ENCODE measurements around the gene GRHPR.
"Not testable (repeated sequence)": the region's sequence is repeated elsewhere in the genome, so short reads cannot be mapped to it uniquely, and the experiment has no call there.

Gene GRHPR

DNA sequence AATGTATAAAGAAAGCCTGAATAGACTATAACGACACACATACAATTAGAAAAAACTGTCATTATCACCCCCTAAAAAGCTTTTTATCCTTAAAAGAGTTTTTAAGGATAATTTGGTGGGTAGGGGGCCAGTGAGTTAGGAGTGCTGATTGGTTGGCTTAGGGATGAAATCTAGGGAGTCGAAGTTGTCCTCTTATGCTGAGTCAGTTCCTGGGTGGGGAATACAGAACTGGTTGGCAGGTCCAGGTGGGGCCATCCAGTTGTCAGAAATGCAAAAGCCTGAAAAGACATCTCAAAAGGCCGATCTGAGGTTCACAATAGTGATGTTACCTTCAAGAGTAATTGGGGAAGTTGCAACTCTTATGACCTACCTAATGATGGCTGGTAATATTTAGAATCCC is 29.1 kb downstream of the GRHPR start:
- DNase-seq: no peak

DNA sequence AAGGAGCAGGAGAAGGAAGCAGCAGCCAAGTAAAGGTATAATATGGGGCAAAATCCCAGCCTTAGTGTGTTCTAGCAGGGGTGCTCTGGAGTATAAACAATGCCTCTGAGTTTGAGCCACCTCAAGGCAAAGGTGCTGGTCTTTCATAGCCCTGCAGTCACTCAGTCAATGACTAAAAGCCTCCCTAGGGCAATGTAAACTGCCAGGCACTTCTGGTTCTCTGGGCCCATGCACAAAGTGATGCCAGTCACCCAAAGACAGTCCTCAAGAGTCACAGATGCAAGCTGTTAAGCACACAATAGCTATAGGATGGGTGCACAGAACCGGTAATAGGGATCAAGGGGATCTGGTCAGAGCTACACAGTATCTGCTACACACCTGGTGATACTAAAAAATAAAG is 30.1 kb downstream of the GRHPR start:
- DNase-seq: no peak

DNA sequence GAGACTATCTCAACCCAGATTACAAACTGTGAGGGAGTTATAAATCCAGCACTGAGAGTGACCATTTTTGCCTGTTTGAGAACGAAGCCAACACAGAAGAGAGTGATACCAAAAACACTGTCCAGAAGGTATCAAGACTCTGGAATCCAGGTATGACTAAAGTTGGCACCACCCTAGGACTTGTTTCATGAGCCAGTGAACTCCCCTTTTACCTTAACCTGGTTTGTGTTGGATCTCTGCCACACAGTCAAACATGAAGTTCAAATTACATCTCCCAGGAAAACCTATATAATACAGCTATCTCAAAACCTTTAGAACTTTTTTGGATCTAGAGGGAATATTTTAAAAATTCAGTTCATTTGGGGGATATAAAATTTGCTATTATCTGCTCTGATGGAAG is 31.3 kb downstream of the GRHPR start:
- DNase-seq: no peak

DNA sequence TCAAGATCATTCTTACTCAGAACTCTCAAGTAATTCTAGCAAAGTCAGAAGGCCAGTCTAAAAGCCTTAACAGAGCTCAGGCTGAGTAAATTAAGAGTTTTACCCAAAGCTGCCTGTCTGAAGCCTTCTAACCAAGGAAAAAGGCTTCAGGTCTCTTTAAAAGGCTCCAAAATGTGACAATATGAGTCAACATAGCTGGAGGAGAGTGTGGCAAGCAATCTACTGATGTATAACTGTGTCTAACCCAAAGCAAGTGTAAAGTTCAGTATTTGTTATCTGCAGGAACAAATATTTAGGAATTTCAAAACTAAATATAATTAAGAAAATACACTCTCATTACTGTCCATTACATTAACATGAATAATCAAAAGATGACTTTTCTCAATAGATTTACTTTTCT is 31.7 kb downstream of the GRHPR start:
- no peak for DNase-seq

DNA sequence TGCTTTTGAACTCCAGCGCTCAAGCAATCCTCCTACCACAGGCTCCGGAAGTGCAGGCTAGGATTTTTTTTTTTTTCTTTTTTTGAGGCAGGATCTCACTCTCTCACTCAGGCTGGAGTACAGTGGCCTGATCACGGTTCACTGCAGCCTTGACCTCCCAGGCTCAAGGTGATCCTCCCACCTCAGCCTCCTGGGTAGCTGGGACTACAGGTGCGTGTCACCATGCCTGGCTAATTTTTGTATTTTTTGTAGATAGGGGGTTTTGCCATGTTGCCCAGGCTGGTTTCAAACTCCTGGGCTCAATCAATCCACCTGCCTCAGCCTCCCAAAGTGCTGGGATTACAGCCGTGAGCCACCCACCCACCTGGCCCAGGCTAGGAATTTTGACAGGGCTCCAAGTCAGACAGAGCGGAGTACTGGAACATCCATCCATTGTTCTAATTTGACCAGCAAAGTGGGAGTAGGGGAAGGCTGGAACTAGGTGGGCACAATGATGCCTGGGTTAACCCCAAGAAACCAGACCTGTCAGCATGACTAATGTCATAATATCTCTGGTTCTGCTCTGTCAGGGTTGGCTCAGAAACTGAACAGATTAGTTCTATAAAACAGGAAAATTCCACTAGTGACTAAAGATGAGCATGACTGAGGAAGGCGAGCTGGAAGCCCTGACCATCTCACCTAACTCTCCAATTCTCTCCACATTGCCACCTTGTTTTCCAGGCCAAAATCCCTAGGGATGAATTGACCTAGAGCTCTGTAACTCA is 33.6 kb downstream of the GRHPR start:
- no peak for DNase-seq

DNA sequence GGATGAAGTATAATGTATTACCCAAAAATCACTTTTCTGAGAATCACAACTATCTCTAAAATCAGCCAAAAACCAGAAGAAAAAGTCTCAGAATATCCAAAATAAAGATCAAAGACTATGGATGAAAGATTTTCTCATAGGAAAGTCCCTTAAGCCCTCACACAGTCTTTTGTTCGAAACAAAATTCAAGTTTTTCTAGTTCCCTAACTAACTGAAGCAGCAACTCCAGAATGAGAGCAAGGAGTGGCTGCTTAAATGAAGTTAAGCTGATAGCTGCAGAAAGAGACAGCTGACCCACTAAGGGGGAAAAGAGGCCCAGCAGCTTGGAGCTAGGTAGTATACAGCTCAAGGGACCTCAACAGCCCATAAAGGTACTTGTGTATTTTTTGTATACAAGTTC is 34.3 kb downstream of the GRHPR start:
- DNase-seq: no peak

- no peak for DNase-seq
Measured at GRCh38 chr9:37464006-37464405, 41.5 kb downstream of the GRHPR start.

DNA sequence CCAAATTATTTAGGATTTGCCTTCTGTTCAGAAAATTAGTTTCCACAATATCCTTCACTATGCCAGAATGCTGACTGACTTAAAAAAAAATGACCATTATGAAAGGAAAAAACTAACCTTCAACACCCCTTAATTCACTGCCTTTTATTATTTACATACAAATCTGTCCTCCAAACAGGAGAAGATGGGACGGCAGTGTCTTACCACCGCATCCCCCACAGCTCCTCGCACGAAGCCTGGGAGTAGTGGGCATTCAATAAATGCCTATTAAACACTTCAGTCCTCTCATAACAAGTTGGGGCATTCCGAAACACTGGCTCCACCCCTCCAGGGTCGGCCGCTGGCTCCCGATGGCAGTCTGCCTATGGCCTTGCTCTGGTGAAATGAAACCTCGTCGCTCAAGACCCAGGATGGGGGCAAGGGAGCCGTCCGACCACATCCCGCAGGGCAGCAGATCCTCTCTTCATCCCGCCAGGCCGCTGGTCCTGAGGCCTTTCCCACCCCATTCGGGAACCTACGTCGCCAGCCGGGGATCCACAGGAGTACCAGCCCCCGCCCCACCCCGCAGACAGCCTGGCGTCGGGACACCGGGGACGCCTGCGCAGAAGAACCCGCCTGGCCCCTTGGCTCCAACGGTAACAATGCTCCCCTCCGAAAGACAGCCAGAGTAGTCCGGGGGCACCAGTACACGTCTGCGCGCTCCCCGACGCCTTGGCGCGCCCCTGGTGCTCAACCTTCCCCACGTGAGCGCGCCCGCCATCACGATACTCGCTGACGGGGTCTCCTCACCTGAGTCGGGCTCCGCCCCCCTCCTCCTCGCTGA is 42.1 kb downstream of the GRHPR start:
- peak; percentile 45 for DNase-seq

- DNase-seq: peak; percentile 100
Measured at GRCh38 chr9:37465249-37466036, 42.9 kb downstream of the GRHPR start, which contains the start of gene ZBTB5. ZBTB5 (minus strand) TSS chr9:37465450; CDS start chr9:37442551, 22,899 bp downstream.

GRCh38 chr9:37466037-37466709 is 43.7 kb downstream of the GRHPR start:
- peak; percentile 85 for DNase-seq

- not testable (repeated sequence) for DNase-seq
Measured at GRCh38 chr9:37467530-37467929, 45.0 kb downstream of the GRHPR start.

GRCh38 chr9:37468620-37469019 is 46.1 kb downstream of the GRHPR start:
- no peak for DNase-seq

- peak; percentile 99 for DNase-seq
Measured at GRCh38 chr9:37471942-37472684, 49.6 kb downstream of the GRHPR start.

DNA sequence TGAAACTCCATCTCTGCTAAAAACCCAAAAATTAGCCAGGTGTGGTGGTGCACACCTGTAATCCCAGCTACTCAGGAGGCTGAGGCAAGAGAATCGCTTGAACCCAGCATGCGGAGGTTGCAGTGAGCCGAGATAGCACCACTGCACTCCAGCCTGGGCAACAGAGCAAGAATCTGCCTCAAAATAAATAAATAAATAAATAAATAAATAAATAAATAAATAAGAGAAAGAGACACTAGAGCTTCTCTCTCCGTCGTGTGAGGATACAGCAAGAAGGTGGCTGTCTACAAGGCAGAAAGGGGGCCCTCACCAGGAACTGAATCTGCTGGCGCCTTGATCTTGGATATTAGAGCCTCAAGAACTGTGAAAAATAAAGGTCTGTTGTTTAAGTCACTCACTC is 51.5 kb downstream of the GRHPR start:
- DNase-seq: not testable (repeated sequence)

GRCh38 chr9:37474438-37474837 is 51.9 kb downstream of the GRHPR start:
- no peak for DNase-seq

DNA sequence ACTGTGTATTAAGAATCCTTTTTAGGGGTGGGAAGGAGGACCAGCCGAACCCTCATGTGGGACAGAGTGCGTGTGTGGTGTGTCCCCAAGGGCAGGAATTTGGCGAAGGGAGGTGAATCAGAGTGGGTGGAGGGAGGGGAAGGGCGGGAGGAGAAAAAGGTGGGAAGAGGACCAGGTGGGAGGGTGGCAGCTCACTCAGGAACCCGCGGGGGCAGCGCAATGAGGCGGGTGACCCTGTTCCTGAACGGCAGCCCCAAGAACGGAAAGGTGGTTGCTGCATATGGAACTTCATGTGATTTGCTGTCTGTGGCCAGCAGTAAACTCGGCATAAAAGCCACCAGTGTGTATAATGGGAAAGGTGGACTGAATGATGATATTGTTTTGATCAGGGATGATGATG is 54.4 kb downstream of the GRHPR start:
- no peak for DNase-seq

GRCh38 chr9:37477443-37477842 is 54.9 kb downstream of the GRHPR start:
- DNase-seq: peak; percentile 18

DNA sequence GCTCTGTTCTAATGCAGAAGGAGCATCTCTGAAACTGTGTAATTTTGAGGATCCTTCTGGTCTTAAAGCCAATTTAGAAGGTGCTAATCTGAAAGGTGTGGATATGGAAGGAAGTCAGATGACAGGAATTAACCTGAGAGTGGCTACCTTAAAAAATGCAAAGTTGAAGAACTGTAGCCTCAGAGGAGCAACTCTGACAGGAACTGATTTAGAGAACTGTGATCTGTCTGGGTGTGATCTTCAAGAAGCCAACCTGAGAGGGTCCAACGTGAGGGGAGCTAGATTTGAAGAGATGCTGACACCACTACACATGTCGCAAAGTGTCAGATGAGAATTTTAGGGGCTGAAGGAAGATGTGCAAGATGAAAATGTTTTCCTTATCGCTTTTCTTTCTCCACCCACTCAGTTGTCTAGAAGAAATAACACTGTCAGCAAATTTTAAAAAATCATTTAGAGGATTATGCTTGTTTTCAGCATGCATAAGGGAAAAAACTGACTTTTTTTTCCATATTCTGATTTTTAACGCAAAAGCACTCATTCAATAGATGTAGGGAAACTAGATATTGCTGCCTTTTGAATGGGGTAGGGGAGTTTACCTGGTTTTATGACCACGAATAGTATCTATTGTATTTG is 55.6 kb downstream of the GRHPR start:
- DNase-seq: not testable (repeated sequence)

GRCh38 chr9:37480759-37481158 is 58.3 kb downstream of the GRHPR start:
- no peak for DNase-seq

DNA sequence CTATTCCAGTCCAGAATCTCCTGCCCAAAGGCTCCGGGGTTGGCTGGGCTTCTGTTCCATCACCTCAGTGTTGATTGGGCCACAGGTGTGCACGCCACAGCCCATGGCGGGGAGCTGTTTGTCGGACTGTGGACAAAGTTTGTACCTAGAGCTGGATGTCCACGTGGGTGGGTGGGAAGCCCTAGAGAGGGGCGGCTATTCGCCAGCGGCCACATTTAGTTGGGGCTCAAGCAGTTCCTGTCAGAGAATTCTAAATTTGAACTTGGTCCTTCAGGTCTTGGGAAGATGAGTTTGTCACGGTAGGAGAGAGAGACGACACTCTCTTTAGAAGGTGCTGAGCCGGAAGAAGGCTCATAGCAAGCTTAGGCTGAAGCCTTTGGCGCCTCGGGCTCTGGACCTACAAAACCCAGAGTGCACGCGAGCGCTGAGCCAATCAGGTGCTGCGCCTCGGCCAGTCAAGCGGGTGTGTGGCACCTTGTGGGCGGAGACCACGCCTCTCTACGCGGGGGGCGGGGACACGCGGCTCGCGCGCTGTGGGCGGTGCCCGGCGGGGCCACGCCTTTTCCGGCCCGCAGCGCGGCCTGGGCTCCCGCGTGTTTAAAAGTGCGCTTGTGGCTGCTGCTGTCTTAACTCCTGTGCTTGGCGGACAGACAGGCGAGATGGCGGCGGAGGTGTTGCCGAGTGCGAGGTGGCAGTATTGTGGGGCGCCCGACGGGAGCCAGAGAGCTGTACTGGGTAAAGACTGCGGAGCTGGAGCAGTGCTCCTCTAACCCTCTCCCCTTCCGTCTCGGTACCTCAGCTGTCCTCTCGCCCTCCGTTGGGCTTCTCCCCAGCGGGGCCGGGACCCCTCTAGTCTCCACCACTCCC is 63.1 kb downstream of the GRHPR start, which contains the start of gene POLR1E:
Gene POLR1E, plus strand, starts transcription at position 560 of the 867 bp plus-strand sequence. Its CDS starts 100 bp downstream, at position 660.
- DNase-seq: peak; percentile 91

Data from fibroblast of upper back skin (primary cell).